ENCODE measurements around the gene PUM1. TPM values are rescaled to one million over a fixed set of nuclear protein-coding genes. Genes with fewer than 3 reads are reported as not detected.

PUM1 gene
- total and polyA plus RNA-seq, 2 of the 4 experiments (the other 2 are of a cell fraction): 75.4 to 137 TPM

GRCh38 chr1:30886710-30887428 is 178.6 kb downstream of the PUM1 start:
- ATAC-seq (ENCODE audit: low read depth) (no peak), DNase-seq (no peak)
- in situ Hi-C loops (cut with MboI; ENCODE audit: low sequenced_read_pairs): no loop called here
- peaks cover 31% of the 10 kb centered on the region for H3K4me1 ChIP-seq (ENCODE audit: control insufficient read depth, insufficient read depth, low read length)
- no peaks in the 10 kb centered on the region for H3K27me3 ChIP-seq (ENCODE audit: control insufficient read depth, insufficient read depth, low read length)
- H2BK120ac ChIP-seq (ENCODE audit: low read depth, low read length): peak overlapping the region; percentile 91
- peaks cover 33% of the 10 kb centered on the region for H3K9me1 ChIP-seq (ENCODE audit: insufficient read depth, low read length)
- peak overlapping the region; percentile 40 for H2AFZ ChIP-seq (replicated peaks; ENCODE audit: low read length, poor library complexity)
- peak overlapping the region; percentile 65 for H2BK20ac ChIP-seq (ENCODE audit: low read depth, low read length)
- H3K9ac ChIP-seq (ENCODE audit: low read depth, low read length): 0 out of 2 replicates have a peak overlapping the region, but pooled peaks have one; percentile 37
- no TSS peak for BruUV-seq (replicated peaks)
- H2AK9ac ChIP-seq (replicated peaks; ENCODE audit: low read depth, low read length, poor library complexity): peak overlapping the region; percentile 88
- no peaks in the 10 kb centered on the region for H3K9me3 ChIP-seq (ENCODE audit: control insufficient read depth, insufficient read depth, low read length)
- peak overlapping the region in 1 of 2 experiments; percentile 83; a peak in 3 of 4 replicates for H4K8ac ChIP-seq (ENCODE audit: low read depth in 2 of 2, low read length in 2 of 2)
- dilution Hi-C loops (cut with HindIII; ENCODE audit: low sequenced_read_pairs, unreplicated experiment): no loop called here
- peak overlapping the region; percentile 63 for H3K18ac ChIP-seq (ENCODE audit: low read depth, low read length)
- H3K4ac ChIP-seq (ENCODE audit: low read depth, low read length): peak overlapping the region; percentile 95
- H3K79me1 ChIP-seq (ENCODE audit: low read depth in 1 of 2, low read length in 2 of 2): peaks cover 46 to 94% of the 10 kb centered on the region in 2 experiments
- peak overlapping the region; percentile 52 for H2BK5ac ChIP-seq (ENCODE audit: low read depth, low read length, poor library complexity, severe bottlenecking)
- peaks cover 74% of the 10 kb centered on the region for H4K20me1 ChIP-seq (ENCODE audit: insufficient read depth, low read length)
- TF ChIP-seq NFE2L2 (IDR thresholded peaks at IDR 0.05; ENCODE audit: low read depth, low read length) (no peak), RFX5 (IDR thresholded peaks at IDR 0.05; ENCODE audit: low read depth, low read length) (no peak), BHLHE40 (IDR thresholded peaks at IDR 0.05; ENCODE audit: low read depth, low read length) (no peak), MAFK (IDR thresholded peaks at IDR 0.05; ENCODE audit: low read depth, low read length) (no peak), FOS (IDR thresholded peaks at IDR 0.05; ENCODE audit: low read depth, low read length) (no peak), MAZ (IDR thresholded peaks at IDR 0.05; ENCODE audit: borderline replicate concordance, low read depth, low read length) (no peak)
- 90% methylated on average over 2 of the region's 12 CpGs; no CpG with 5 or more reads in 1 of the 2 experiments for WGBS, 2 experiments (ENCODE audit: extremely low coverage in 2 of 2, insufficient read length in 1 of 2)
- ChIA-PET POLR2A (ENCODE audit: unreplicated experiment) (no interaction called here), CTCF (no interaction called here)
- peak overlapping the region; percentile 74; the same call in 1 of the 2 replicates for H3K23ac ChIP-seq (ENCODE audit: low read depth, low read length)
- intact Hi-C loops (cut with micrococcal nuclease): no loop called here
- H3K14ac ChIP-seq (replicated peaks; ENCODE audit: low read depth, low read length): peak overlapping the region; percentile 84
- H4K5ac ChIP-seq (ENCODE audit: low read depth, low read length): peak overlapping the region; percentile 21; the same call in 1 of the 2 replicates
- H3K27ac ChIP-seq (ENCODE audit: insufficient read depth, low read length): peak overlapping the region; percentile 73
- peak overlapping the region; percentile 92 for H4K91ac ChIP-seq (ENCODE audit: insufficient read depth, low read depth, low read length)
- H3K4me2 ChIP-seq (ENCODE audit: low read depth, low read length): no peak overlapping the region; the same call in 1 of the 2 replicates
- H2AK5ac ChIP-seq (ENCODE audit: low read depth, low read length): peak overlapping the region; percentile 98; the same call in 1 of the 2 replicates
- H2BK15ac ChIP-seq (ENCODE audit: low read depth, low read length): peak overlapping the region; percentile 59; the same call in 2 of the 3 replicates
- no peak overlapping the region for H3K4me3 ChIP-seq (ENCODE audit: insufficient read depth, low read depth, low read length)
- H3K36me3 ChIP-seq (ENCODE audit: control insufficient read depth, insufficient read depth, low read length): no peaks in the 10 kb centered on the region; the same call in 1 of the 2 replicates
- H3K56ac ChIP-seq (ENCODE audit: extremely low read depth, insufficient read depth, low read length): peak overlapping the region; percentile 13; the same call in 1 of the 2 replicates

Measured in IMR-90 (cell line).